ENCODE results near the gene ZFAND2A.

DNA sequence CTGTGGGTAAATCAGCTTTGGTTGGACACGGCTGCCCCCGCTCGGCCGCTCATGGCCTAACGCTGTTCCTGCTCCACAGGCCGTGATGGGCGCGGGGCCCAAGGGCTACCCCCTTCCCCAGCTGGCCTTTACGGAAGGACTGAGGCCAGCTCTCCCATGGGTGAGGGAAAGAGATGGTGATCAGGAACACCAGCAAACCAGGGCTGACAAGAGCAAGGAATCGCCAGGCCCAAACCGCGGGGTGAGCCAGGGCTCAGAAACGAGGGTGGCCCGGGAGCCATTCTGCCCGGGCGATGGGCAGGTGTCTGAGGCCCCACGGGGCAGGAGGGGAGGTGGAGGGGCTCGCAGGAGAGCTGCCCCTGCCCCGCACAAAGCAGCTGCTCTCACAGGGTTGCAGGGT, 45.5 kb downstream of the ZFAND2A start:
- TF ChIP-seq POLR2A (IDR thresholded peaks at IDR 0.05), result no peak
- TF ChIP-seq, protein P1, sequence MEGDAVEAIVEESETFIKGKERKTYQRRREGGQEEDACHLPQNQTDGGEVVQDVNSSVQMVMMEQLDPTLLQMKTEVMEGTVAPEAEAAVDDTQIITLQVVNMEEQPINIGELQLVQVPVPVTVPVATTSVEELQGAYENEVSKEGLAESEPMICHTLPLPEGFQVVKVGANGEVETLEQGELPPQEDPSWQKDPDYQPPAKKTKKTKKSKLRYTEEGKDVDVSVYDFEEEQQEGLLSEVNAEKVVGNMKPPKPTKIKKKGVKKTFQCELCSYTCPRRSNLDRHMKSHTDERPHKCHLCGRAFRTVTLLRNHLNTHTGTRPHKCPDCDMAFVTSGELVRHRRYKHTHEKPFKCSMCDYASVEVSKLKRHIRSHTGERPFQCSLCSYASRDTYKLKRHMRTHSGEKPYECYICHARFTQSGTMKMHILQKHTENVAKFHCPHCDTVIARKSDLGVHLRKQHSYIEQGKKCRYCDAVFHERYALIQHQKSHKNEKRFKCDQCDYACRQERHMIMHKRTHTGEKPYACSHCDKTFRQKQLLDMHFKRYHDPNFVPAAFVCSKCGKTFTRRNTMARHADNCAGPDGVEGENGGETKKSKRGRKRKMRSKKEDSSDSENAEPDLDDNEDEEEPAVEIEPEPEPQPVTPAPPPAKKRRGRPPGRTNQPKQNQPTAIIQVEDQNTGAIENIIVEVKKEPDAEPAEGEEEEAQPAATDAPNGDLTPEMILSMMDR (IDR thresholded peaks at IDR 0.05 in 4 of 5, conservative IDR thresholded peaks at IDR 0.05 in 1 of 5), result no peak

Data from gastrocnemius medialis (tissue), 4 donors.